Amniotic epithelial cell (primary cell): ENCODE results near the gene NOXO1.
A peak's percentile ranks its signal among the peaks of the same experiment; 100 is the strongest.
"Not testable (repeated sequence)": the region's sequence is repeated elsewhere in the genome, so short reads cannot be mapped to it uniquely, and the experiment has no call there.

ENCODE experiments used
- DNase-seq: peaks from one replicate; pipeline ENCODE4 v3.0.0-alpha.2; 2010; ENCODE audit warnings: low read depth

The NOXO1 gene

GRCh38 chr16:1981398-1981836 lies at the start of gene NOXO1:
Gene NOXO1, minus strand, starts transcription at chr16:1981469. Its CDS starts 290 bp downstream, at chr16:1981179.
- no peak for DNase-seq

DNA sequence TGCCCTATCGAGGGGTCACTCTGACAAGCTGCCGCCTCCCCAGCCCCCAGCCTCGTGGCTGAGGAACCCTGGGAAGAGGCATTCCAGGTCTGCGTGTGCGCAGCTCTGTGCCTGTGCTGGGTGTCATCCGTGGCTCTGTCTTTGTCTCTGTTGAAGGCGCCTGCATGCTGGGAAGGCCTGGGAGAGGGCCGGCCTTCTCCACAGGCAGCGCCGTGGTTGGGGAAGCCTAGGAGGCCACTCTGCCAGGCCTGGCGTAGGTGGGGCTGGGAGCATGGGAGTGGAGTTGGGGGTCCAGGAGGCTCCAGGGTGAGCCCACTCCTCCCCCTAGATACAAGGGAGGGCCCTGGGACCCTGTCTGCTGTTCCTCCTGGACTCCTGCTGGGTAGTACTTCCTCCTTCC lies 48.8 kb upstream of the NOXO1 start:
- DNase-seq: no peak

- no peak for DNase-seq
Measured at GRCh38 chr16:2029350-2029749, 48.1 kb upstream of the NOXO1 start.

- DNase-seq: no peak
Measured at GRCh38 chr16:2028620-2029220, 47.5 kb upstream of the NOXO1 start.

GRCh38 chr16:2028146-2028545 lies 46.9 kb upstream of the NOXO1 start:
- DNase-seq: no peak

DNA sequence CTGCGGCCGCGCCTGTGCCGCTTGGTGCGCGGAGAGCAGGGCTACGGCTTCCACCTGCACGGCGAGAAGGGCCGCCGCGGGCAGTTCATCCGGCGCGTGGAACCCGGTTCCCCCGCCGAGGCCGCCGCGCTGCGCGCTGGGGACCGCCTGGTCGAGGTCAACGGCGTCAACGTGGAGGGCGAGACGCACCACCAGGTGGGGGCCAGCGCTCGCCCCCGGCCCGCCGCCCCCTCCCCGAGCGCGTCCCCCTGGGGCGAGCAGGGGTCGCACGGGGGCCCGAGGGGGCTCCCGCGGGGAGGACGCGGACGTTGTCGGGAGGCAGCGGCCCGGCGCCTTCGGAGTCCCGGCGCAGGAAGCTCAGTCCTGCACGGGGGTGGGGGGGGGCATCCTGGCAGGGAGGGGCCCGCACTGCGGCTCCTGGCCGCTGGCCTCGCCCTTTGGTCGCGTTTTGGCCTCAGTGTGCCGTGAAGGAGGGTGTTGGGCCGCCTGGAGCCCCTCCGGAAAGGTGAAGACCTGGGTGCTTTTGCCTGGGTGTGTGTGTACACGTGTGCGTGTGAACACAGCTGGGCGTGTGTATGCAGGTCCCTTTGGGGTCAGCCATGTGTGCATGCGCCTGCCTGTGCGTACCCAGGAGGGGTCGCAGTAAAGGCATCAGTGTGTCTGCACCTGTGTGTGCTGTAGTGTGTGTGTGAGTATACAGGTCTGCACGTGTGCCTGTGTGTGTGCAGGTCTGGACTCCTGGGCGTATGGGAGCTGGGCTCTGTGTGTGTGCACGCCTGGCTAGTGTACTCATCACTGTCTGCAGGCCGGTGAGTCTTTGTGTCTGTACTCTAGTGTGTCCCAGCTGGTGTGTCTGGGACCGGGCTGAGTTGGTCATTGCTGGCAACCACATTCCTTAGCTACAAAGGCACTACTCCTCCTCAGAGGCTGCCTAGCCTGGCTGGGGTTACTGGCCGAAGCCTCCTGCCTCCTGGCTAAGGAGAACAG lies 46.0 kb upstream of the NOXO1 start:
- DNase-seq: no peak

DNA sequence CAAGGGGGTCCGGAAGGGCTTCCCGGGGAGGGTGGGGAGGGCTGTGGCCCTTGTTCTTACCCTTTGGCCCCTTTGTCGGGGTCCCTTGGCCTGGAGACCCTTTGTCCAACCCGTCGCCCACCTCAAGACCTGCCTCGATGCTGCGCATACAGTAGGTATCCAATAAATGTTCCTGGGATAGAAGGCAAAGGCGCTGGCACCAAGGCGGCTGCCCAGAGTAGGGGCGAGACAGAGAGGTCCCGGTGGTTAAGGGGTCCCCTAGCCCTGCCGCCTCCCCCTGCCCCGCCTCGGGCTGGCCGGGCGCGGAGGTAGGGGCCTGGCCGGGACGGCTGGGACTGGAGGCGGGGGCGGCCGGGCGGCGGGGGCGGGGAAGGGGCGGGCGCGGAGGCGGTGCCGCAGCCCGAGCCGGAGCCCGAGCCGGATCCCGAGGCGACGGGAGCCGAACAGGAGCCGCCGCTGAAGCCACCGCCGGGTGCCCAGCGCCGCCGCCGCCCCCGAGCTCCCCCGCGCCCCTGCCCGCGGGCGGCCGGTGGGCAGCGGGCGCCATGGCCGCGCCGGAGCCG lies 45.3 kb upstream of the NOXO1 start, which contains the start of gene NHERF2:
NHERF2 (plus strand) TSS at position 442 of the 563 bp plus-strand sequence; CDS start at position 546, 104 bp downstream.
- no peak for DNase-seq

DNA sequence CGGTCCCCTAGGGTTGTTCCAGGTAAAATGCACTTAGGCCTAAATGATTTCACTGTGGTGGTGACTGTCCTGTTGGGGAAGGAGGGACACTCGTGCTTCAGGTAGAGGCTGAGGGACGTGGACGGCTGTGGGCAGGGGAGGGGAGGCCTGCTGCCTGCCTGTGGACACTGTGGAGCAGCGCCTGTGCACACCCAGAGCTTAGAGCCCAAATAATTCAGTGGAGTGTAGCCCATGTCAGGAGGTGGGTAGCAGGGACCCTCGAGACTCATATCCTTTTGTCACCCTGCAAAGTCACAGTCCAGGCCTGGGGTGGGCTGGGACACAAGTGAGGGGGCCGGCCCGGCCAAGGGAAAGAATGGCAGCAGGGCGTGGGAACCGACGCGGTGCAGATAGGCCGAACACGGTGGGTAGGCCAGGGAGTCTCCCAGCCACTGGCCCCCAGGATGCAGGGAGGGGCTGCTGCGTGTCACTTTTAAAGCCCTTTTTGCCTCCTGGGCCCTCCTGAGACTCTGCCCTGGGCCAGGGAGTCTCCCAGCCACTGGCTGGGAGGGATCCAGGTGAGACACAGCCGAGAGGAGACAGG lies 44.7 kb upstream of the NOXO1 start:
- no peak for DNase-seq

- no peak for DNase-seq
Measured at GRCh38 chr16:2025251-2025650, 44.0 kb upstream of the NOXO1 start.

GRCh38 chr16:2024032-2024420 lies 42.8 kb upstream of the NOXO1 start:
- DNase-seq: no peak

DNA sequence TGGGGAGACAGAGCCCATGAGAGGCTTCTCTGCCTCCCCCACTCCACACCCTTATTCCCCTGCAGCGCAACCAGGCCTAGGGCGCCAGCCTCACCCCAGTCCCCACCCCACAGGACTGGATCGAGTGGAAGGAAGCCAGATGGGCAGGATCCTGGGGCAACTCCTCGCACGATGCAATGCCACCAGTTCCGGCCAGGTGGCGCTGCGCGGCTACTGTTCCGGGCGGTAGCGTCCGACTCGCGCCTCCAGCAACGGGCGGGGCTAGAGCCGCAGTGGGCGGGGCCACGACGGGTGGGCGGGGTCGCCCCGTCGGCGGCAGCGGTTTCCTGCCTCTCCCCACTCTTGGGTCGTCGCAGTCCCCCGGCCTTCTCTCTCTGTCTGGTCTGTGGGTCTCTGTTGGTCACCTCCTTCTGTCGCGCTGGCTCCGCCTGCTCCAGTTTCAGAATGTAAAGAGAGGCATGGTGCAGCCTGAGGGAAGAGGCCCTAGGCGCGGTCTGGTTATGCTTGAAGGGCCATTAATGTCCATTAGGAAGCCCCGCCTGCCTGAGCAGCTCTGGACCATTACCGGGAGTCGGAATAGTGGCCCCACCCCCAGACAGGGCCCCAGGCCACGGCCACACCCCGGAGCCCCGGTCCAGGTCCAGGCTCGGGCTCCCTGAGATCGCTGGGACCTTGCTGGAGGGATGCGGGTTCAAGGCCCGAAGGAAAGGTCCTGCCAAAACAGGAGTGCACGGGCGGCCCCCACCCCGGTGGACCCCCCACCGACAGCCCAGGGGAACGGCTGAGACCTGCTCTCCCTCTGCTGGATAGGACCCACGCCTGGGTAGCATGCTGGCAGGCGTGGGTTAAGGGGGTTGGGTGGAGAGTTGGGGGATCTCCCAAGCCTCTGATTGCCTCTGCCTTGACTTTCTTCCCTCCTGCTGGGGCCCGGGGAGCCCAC lies 42.1 kb upstream of the NOXO1 start:
- DNase-seq: peak; percentile 72

- DNase-seq: peak; percentile 63
Measured at GRCh38 chr16:2022723-2023091, 41.4 kb upstream of the NOXO1 start.

DNA sequence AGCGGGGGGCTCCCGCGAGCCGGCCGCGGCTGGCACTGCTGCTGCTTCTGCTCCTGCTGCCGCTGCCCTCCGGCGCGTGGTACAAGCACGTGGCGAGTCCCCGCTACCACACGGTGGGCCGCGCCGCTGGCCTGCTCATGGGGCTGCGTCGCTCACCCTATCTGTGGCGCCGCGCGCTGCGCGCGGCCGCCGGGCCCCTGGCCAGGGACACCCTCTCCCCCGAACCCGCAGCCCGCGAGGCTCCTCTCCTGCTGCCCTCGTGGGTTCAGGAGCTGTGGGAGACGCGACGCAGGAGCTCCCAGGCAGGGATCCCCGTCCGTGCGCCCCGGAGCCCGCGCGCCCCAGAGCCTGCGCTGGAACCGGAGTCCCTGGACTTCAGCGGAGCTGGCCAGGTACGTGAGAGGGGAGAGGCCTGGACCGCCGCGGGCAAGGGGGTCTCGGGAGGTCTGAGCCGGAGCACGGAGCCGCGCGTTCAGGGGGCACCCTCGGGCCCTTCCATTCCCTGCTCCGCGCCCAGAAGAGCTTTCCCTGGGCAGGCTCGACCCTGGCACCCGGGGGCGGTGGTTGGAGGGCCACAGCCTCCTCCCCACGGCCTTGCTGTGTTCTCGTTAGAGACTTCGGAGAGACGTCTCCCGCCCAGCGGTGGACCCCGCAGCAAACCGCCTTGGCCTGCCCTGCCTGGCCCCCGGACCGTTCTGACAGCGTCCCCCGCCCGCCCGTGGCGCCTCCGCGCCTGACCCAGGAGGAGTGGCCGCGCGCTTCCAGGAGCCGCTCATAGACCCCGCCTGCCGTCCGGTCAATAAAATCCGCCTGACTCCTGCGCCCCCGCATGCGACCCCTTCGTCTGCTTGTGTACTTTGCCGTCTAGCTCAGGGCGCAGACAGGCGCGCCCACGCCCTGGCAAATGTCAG lies 38.9 kb upstream of the NOXO1 start:
- no peak for DNase-seq

GRCh38 chr16:2019518-2019920 lies 38.2 kb upstream of the NOXO1 start, which contains the start of gene NPW:
Gene NPW, plus strand, starts transcription at chr16:2019785.
- DNase-seq: no peak

DNA sequence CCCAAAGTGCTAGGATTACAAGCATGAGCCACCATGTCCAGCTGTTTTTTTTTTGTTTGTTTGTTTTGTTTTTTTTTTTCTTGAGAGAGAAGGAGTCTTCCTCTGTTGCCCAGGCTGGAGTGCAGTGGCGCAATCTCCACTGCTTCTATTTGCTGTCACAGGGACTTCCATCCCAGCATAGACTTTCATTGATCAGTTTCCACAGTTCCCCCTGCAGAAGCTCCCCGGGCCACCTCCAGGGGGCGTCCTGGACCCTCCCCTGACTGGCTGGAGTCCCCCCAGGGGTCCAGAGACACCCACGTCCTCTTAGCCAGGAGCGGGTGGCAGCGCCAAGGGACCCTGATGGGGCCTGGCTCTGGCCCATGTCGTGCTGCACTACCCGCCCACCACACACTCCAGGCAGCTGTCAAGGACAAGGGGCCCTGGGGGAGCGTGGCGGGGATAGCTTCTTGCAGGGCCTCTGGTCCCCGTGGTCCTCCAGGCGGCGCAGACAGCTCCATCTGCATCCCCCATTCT lies 35.2 kb upstream of the NOXO1 start:
- DNase-seq: no peak

GRCh38 chr16:2015947-2016208 lies 34.6 kb upstream of the NOXO1 start:
- no peak for DNase-seq

GRCh38 chr16:2015117-2015946 lies 34.1 kb upstream of the NOXO1 start:
- DNase-seq: peak; percentile 55

DNA sequence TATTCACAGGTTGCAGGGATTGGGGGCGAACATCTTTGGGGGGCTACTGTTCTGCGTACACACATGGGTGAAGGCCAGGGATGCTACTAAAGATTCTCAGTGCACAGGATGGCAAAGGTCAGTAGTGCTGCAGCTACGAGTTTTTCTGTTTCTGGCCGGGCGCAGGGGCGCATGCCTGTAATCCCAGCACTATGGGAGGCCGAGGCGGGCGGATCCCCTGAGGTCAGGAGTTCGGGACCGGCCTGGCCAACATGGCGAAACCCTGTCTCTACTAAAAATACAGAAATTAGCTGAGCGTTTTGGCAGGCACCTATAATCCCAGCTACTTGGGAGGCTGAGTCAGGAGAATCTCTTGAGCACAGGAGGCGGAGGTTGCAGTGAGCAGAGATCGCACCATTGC lies 32.3 kb upstream of the NOXO1 start:
- no peak for DNase-seq

DNA sequence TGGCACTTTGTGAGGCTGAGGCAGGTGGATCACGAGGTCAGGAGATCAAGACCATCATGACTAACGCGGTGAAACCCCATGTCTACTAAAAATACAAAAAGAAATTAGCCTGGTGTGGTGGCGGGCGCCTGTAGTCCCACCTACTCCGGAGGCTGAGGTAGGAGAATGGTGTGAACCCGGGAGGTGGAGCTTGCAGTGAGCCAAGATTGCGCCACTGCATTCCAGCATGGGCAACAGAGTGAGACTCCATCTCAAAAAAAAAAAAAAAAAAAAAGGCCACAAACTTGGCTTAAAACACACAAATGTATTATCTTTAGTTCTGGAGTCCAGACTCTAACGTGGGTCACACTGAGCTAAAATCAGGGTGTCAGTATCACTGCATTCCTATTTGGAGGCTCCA lies 30.5 kb upstream of the NOXO1 start:
- not testable (repeated sequence) for DNase-seq
